H1 (cell line): ENCODE results near the gene HENMT1. TPM values are rescaled to one million over a fixed set of nuclear protein-coding genes. Genes with fewer than 3 reads are reported as not detected.

ENCODE experiments used
- CTCF ChIA-PET: fragments of 300-600 bp; sonication (Branson Sonifier 250); formaldehyde crosslinking; loops from one replicate; lab custom pipeline; 2021; ENCODE audit not compliant: partially characterized antibody; lab: Charles Lee
- POLR2A ChIA-PET: fragments of 300-600 bp; sonication (Branson Sonifier 250); formaldehyde crosslinking; loops from one replicate; lab custom pipeline; 2021; ENCODE audit warnings: inconsistent platforms; ENCODE audit not compliant: partially characterized antibody; lab: Charles Lee
- DNase-seq, 2 experiments: peaks; one replicate each; pipeline versions ENCODE4 v3.0.0 to v3.0.0-alpha.2; 2010 to 2022; ENCODE audit warnings: low spot score in 2 of 2, low read depth in 1 of 2, mixed read lengths in 1 of 2
- FAIRE-seq: peaks from 2 replicates; lab custom pipeline; 2011; peaks lifted over from hg19 to GRCh38; lab: Jason Lieb, UNC
- H2AFZ ChIP-seq: 2 replicates; pipeline ENCODE4 v1.8.1; 2012; ENCODE audit warnings: low read length, inconsistent platforms
- H2AK5ac ChIP-seq: 2 replicates; pipeline ENCODE4 v1.6.1; 2013; ENCODE audit warnings: low read depth, low read length
- H2BK120ac ChIP-seq: replicated peaks from 2 replicates; pipeline ENCODE3; 2013; ENCODE audit warnings: low read depth, low read length, inconsistent platforms
- H2BK12ac ChIP-seq: 2 replicates; pipeline ENCODE4 v1.6.1; 2013; ENCODE audit warnings: low read depth, low read length
- H2BK15ac ChIP-seq: 2 replicates; pipeline ENCODE4 v1.6.1; 2013; ENCODE audit warnings: low read length
- H2BK20ac ChIP-seq: 2 replicates; pipeline ENCODE4 v1.6.1; 2013; ENCODE audit warnings: low read length
- H2BK5ac ChIP-seq: 2 replicates; pipeline ENCODE4 v1.6.1; 2013; ENCODE audit warnings: low read depth, low read length
- H3K14ac ChIP-seq: 2 replicates; pipeline ENCODE4 v1.6.1; 2013; ENCODE audit warnings: inconsistent platforms; ENCODE audit not compliant: insufficient read length
- H3K18ac ChIP-seq: 2 replicates; pipeline ENCODE4 v1.6.1; 2013; ENCODE audit warnings: low read length; ENCODE audit errors: extremely low read depth
- H3K23ac ChIP-seq: 2 replicates; pipeline ENCODE4 v1.6.1; 2013; ENCODE audit warnings: inconsistent platforms; ENCODE audit not compliant: insufficient read length
- H3K23me2 ChIP-seq: 2 replicates; pipeline ENCODE4 v1.6.1; 2013; ENCODE audit warnings: low read depth, low read length
- H3K27ac ChIP-seq: 2 replicates; pipeline ENCODE4 v1.6.1; 2011; ENCODE audit warnings: low read depth, low read length, inconsistent platforms
- H3K27me3 ChIP-seq, 4 experiments: replicated peaks in 1 of 4; 1 replicate in 1 of 4; 2 replicates in 3 of 4; pipeline versions ENCODE4 v1.6.1 to v1.8.1; 2011 to 2013; ENCODE audit warnings: low read length in 3 of 4, mild to moderate bottlenecking in 3 of 4, inconsistent platforms in 2 of 4, mixed read lengths in 2 of 4, moderate library complexity in 1 of 4; ENCODE audit not compliant: control insufficient read depth in 3 of 4, insufficient read depth in 3 of 4; ENCODE audit errors: extremely low read depth in 1 of 4
- H3K36me3 ChIP-seq, 4 experiments: 2 replicates each; pipeline versions ENCODE4 v1.6.1 to v1.8.1; 2011 to 2013; ENCODE audit warnings: mild to moderate bottlenecking in 4 of 4, low read length in 3 of 4, moderate library complexity in 2 of 4, control low read depth in 1 of 4, inconsistent platforms in 1 of 4; ENCODE audit not compliant: insufficient read depth in 4 of 4, control insufficient read depth in 2 of 4
- H3K4ac ChIP-seq: replicated peaks from 2 replicates; pipeline ENCODE3; 2013; ENCODE audit warnings: low read length, low read depth, mixed read lengths, inconsistent platforms; ENCODE audit not compliant: insufficient read length
- H3K4me1 ChIP-seq, 4 experiments: replicated peaks in 1 of 4; 1 replicate in 1 of 4; 2 replicates in 3 of 4; pipeline versions ENCODE4 v1.6.1 to v1.8.1; 2011 to 2013; ENCODE audit warnings: low read length in 3 of 4, inconsistent platforms in 2 of 4, mixed read lengths in 1 of 4; ENCODE audit not compliant: insufficient read depth in 4 of 4, control insufficient read depth in 3 of 4
- H3K4me2 ChIP-seq, 2 experiments: 2 replicates each; pipeline versions ENCODE4 v1.6.1 to v1.8.1; 2011 to 2013; ENCODE audit warnings: low read depth in 2 of 2, low read length in 2 of 2, control low read depth in 1 of 2, inconsistent platforms in 1 of 2, mild to moderate bottlenecking in 1 of 2; ENCODE audit not compliant: insufficient read depth in 1 of 2
- H3K4me3 ChIP-seq, 4 experiments: fragments of 200-600, 300-600 bp in 1 of 4; sonication (generic), shearing (Covaris generic), sonication (Bioruptor Twin) in 1 of 4; 2 replicates each; pipeline versions ENCODE4 v1.5.1 to v1.8.1; 2011 to 2016; ENCODE audit warnings: low read length in 4 of 4, low read depth in 3 of 4, control low read depth in 2 of 4, inconsistent platforms in 2 of 4, mild to moderate bottlenecking in 2 of 4, mixed read lengths in 1 of 4, moderate library complexity in 1 of 4; ENCODE audit not compliant: insufficient read depth in 2 of 4; ENCODE audit errors: extremely low read depth in 1 of 4
- H3K56ac ChIP-seq: replicated peaks from 2 replicates; pipeline ENCODE3; 2013; ENCODE audit warnings: low read depth, mild to moderate bottlenecking, mixed read lengths, low read length, inconsistent platforms; ENCODE audit not compliant: insufficient read length
- H3K79me1 ChIP-seq: 2 replicates; pipeline ENCODE4 v1.6.1; 2013; ENCODE audit warnings: low read depth, low read length, control low read depth
- H3K79me2 ChIP-seq, 2 experiments: 2 replicates each; pipeline versions ENCODE4 v1.6.1 to v1.8.1; 2012 to 2013; ENCODE audit warnings: low read length in 2 of 2, mild to moderate bottlenecking in 2 of 2, inconsistent platforms in 1 of 2; ENCODE audit not compliant: insufficient read depth in 2 of 2, control insufficient read depth in 1 of 2
- H3K9ac ChIP-seq, 4 experiments: replicated peaks in 1 of 4; 1 replicate in 1 of 4; 2 replicates in 3 of 4; pipeline versions ENCODE4 v1.6.1 to v1.8.1; 2011 to 2013; ENCODE audit warnings: low read depth in 3 of 4, low read length in 3 of 4, control low read depth in 2 of 4, mild to moderate bottlenecking in 2 of 4, moderate library complexity in 2 of 4, inconsistent platforms in 1 of 4; ENCODE audit errors: extremely low read depth in 1 of 4
- H3K9me3 ChIP-seq, 2 experiments: 2 replicates each; pipeline versions ENCODE4 v1.6.1 to v1.8.1; 2012 to 2013; ENCODE audit warnings: mild to moderate bottlenecking in 2 of 2, moderate library complexity in 2 of 2, control low read depth in 1 of 2, inconsistent platforms in 1 of 2, low read depth in 1 of 2, low read length in 1 of 2, mixed read lengths in 1 of 2; ENCODE audit not compliant: insufficient read depth in 2 of 2
- H4K20me1 ChIP-seq, 2 experiments: replicated peaks in 1 of 2; 2 replicates each; pipeline versions ENCODE3 to v1.8.1; 2011 to 2013; ENCODE audit warnings: inconsistent platforms in 2 of 2, low read length in 2 of 2, mild to moderate bottlenecking in 1 of 2; ENCODE audit not compliant: insufficient read depth in 2 of 2, control insufficient read depth in 1 of 2
- H4K5ac ChIP-seq: 2 replicates; pipeline ENCODE4 v1.6.1; 2013; ENCODE audit warnings: low read length, low read depth, mixed read lengths, inconsistent platforms; ENCODE audit not compliant: insufficient read length
- H4K8ac ChIP-seq: 2 replicates; pipeline ENCODE4 v1.8.0; 2013; ENCODE audit warnings: mild to moderate bottlenecking, moderate library complexity, low read length, inconsistent platforms; ENCODE audit not compliant: insufficient read depth; ENCODE audit errors: extremely low read depth
- H4K91ac ChIP-seq: replicated peaks from 2 replicates; pipeline ENCODE3; 2013; ENCODE audit warnings: low read length, mixed read lengths, inconsistent platforms; ENCODE audit not compliant: insufficient read length
- ATF2 ChIP-seq: IDR thresholded peaks from 2 replicates; pipeline ENCODE4 v1.6.1; 2012; ENCODE audit warnings: low read length, inconsistent platforms
- CHD1 ChIP-seq: IDR thresholded peaks from 2 replicates; pipeline ENCODE4 v1.6.1; 2012; ENCODE audit warnings: low read depth, low read length, improper control_type of control experiment
- JUN ChIP-seq: IDR thresholded peaks from 2 replicates; pipeline ENCODE4 v1.6.1; 2011; ENCODE audit warnings: low read depth, mild to moderate bottlenecking, improper control_type of control experiment, low read length
- KDM4A ChIP-seq: IDR thresholded peaks from one replicate; pipeline ENCODE4 v1.7.1; 2012; ENCODE audit warnings: low read depth, mild to moderate bottlenecking, moderate library complexity, low read length, inconsistent platforms; ENCODE audit not compliant: severe bottlenecking
- PHF8 ChIP-seq: fragments of 200-600 bp; sonication (generic); conservative IDR thresholded peaks from 2 replicates; pipeline ENCODE4 v1.7.1; 2012; ENCODE audit warnings: low read depth, mild to moderate bottlenecking, inconsistent platforms, low read length, moderate library complexity
- POU5F1 ChIP-seq: IDR thresholded peaks from 2 replicates; pipeline ENCODE4 v1.6.1; 2011; ENCODE audit warnings: low read depth, mild to moderate bottlenecking, low read length, moderate library complexity
- RXRA ChIP-seq: IDR thresholded peaks from 2 replicates; pipeline ENCODE4 v1.6.1; 2011; ENCODE audit warnings: low read depth, mild to moderate bottlenecking, low read length, moderate library complexity; ENCODE audit not compliant: insufficient read depth
- SUZ12 ChIP-seq: fragments of 200-600 bp; sonication (generic); IDR thresholded peaks from 2 replicates; pipeline ENCODE4 v1.6.1; 2012; ENCODE audit warnings: mild to moderate bottlenecking, inconsistent platforms, low read length, moderate library complexity, mixed read lengths
- ZNF274 ChIP-seq: IDR thresholded peaks from 2 replicates; pipeline ENCODE4 v1.7.0; 2012; ENCODE audit warnings: low read length, borderline replicate concordance; ENCODE audit errors: extremely low read depth
- WGBS, 2 experiments: shearing (Covaris generic) in 1 of 2; methylation state at CpG; one replicate each; pipeline versions ENCODE4 v1.1.6 to v1.1.7; 2013 to 2015; ENCODE audit warnings: low lambda C conversion rate in 2 of 2, mixed read lengths in 2 of 2, inconsistent platforms in 1 of 2, low coverage in 1 of 2, missing lambda C conversion rate in 1 of 2; ENCODE audit not compliant: insufficient replicate concordance in 2 of 2, insufficient coverage in 1 of 2, insufficient read length in 1 of 2; ENCODE audit errors: extremely low coverage in 1 of 2, missing lambda C conversion rate in 1 of 2; 5-methylcytosine and 5-hydroxymethylcytosine counted together
- polyA plus RNA-seq, 7 experiments: library from polyadenylated mRNA; depleted of rRNA in 3 of 7; stranded (reverse) in 5 of 7; unstranded in 2 of 7; fragments of >200 nt in 5 of 7; fragments of 200-250 nt in 2 of 7; gene quantifications; 1 replicate in 5 of 7; 2 replicates in 1 of 7; 4 replicates in 1 of 7; pipeline versions ENCODE4 v1.2.1 to v1.2.3, GENCODE V29; 2011 to 2013; ENCODE audit warnings: missing spikeins in 2 of 7, mixed read lengths in 2 of 7
- total RNA-seq: library from RNA; stranded (reverse); fragmentation: NEBNext Ultra II Directional; extraction: Animal tissue kit (Norgen Biotek cat#: 25700); gene quantifications from 2 replicates; pipeline ENCODE4 v1.2.1, GENCODE V29; 2021

HENMT1 gene
- total and polyA plus RNA-seq, 2 of the 8 experiments (the other 6 are each of a cell fraction or from before 2014, with no cell fraction given): 2.9 to 5.6 TPM

GRCh38 chr1:108686614-108687313 is 25.9 kb upstream of the HENMT1 start:
- Histone ChIP-seq H3K27ac (no peak overlapping the region), H3K79me2 (peaks cover 0 to 11% of the 10 kb centered on the region in 2 experiments; a peak in 2 of 4 replicates), H4K91ac (no peak overlapping the region), H2BK5ac (no peak overlapping the region), H3K14ac (no peak overlapping the region), H2AFZ (no peak overlapping the region), H3K79me1 (no peaks in the 10 kb centered on the region), H2AK5ac (no peak overlapping the region), H3K9me3 (no peaks in the 10 kb centered on the region), H2BK120ac (no peak overlapping the region), H3K36me3 (no peaks in the 10 kb centered on the region), H3K18ac (no peak overlapping the region), H2BK15ac (no peak overlapping the region), H3K9ac (no peak overlapping the region), H3K4me2 (no peak overlapping the region), H4K8ac (no peak overlapping the region), H3K4me1 (peaks cover 2 to 11% (median 5%) of the 10 kb centered on the region in 4 experiments; a peak in 5 of 7 replicates), H3K23me2 (peaks cover 4% of the 10 kb centered on the region; the same call in 1 of the 2 replicates), H2BK20ac (no peak overlapping the region), H3K23ac (no peak overlapping the region), H4K5ac (no peak overlapping the region), H3K4ac (no peak overlapping the region), H3K4me3 (no peak overlapping the region), H4K20me1 (no peaks in the 10 kb centered on the region), H2BK12ac (no peak overlapping the region), H3K56ac (no peak overlapping the region), H3K27me3 (no peaks in the 10 kb centered on the region; a peak in 1 of 7 replicates)
- DNase-seq: no peak
- FAIRE-seq: no peak
- CTCF ChIA-PET: no interaction called here
- TF ChIP-seq CHD1: no peak
- TF ChIP-seq KDM4A: no peak
- TF ChIP-seq RXRA: no peak
- no peak for TF ChIP-seq ZNF274
- TF ChIP-seq PHF8: no peak
- no peak for TF ChIP-seq POU5F1
- no peak for TF ChIP-seq SUZ12
- TF ChIP-seq ATF2: no peak
- TF ChIP-seq JUN: no peak
- WGBS, 2 experiments: 82% methylated on average over 2 of the region's 2 CpGs; no CpG with 5 or more reads in 1 of the 2 experiments
- POLR2A ChIA-PET: interaction anchor here (1.7 kb wide), 1 partner anchor 16 kb away, joined by 8 read pairs; no protein-coding TSS in a partner anchor
